Gastrocnemius medialis (tissue), 4 donors: ENCODE results near the gene FAM118A.

ENCODE experiments used
- CTCF ChIP-seq, 5 experiments: fragments of 450-650 bp in 3 of 5; fragments of 200-600 bp in 2 of 5; sonication (generic) in 2 of 5; IDR thresholded peaks in 4 of 5; conservative IDR thresholded peaks in 1 of 5; 1 replicate in 4 of 5; 2 replicates in 1 of 5; pipeline ENCODE4 v1.5.1; 2016 to 2019; ENCODE audit warnings: antibody characterized with exemption in 5 of 5, mild to moderate bottlenecking in 3 of 5, moderate library complexity in 3 of 5
- POLR2A ChIP-seq, 2 donors: fragments of 450-650 bp; IDR thresholded peaks; one replicate each; pipeline ENCODE4 v1.6.1; 2017; ENCODE audit warnings: antibody characterized with exemption in 2 of 2, mild to moderate bottlenecking in 2 of 2, moderate library complexity in 2 of 2

- no peak for TF ChIP-seq CTCF (IDR thresholded peaks at IDR 0.05 in 4 of 5, conservative IDR thresholded peaks at IDR 0.05 in 1 of 5)
- peak; percentile 79 to 85 for TF ChIP-seq POLR2A (IDR thresholded peaks at IDR 0.05)
Measured at GRCh38 chr22:45284705-45285262, 24.9 kb upstream of the FAM118A start, which contains the start of gene UPK3A.
